GM23248 (cell line): ENCODE results near the gene FAM163B. TPM values are rescaled to one million over a fixed set of nuclear protein-coding genes. Genes with fewer than 3 reads are reported as not detected.

Experiments
- DNase-seq: peaks from one replicate; pipeline ENCODE4 v3.0.0-alpha.2; 2015
- H2AFZ ChIP-seq: fragments of 200-600 bp; sonication (generic); 2 replicates; pipeline ENCODE4 v1.6.1; 2016; ENCODE audit warnings: antibody characterized with exemption
- H3F3A ChIP-seq: fragments of 200-600 bp; sonication (generic); 2 replicates; pipeline ENCODE4 v1.6.1; 2016; ENCODE audit warnings: mild to moderate bottlenecking, antibody characterized with exemption, mixed run types; ENCODE audit not compliant: insufficient read depth
- H3K27ac ChIP-seq: fragments of 200-600 bp; sonication (generic); 2 replicates; pipeline ENCODE4 v1.5.1; 2016; ENCODE audit warnings: mild to moderate bottlenecking
- H3K27me3 ChIP-seq: fragments of 200-600 bp; sonication (generic); replicated peaks from 2 replicates; pipeline ENCODE4 v1.6.1; 2016; ENCODE audit warnings: mild to moderate bottlenecking; ENCODE audit not compliant: insufficient read depth
- H3K36me3 ChIP-seq: fragments of 200-600 bp; sonication (generic); 2 replicates; pipeline ENCODE4 v1.6.1; 2016; ENCODE audit warnings: low read depth, mild to moderate bottlenecking
- H3K4me1 ChIP-seq: fragments of 200-600 bp; sonication (generic); 2 replicates; pipeline ENCODE4 v1.6.1; 2016; ENCODE audit warnings: mild to moderate bottlenecking; ENCODE audit not compliant: insufficient read depth
- H3K4me2 ChIP-seq: fragments of 200-600 bp; sonication (generic); one replicate; pipeline ENCODE4 v1.6.1; 2016; ENCODE audit warnings: mild to moderate bottlenecking; ENCODE audit not compliant: unreplicated experiment
- H3K4me3 ChIP-seq: fragments of 200-600 bp; sonication (generic); 2 replicates; pipeline ENCODE4 v1.5.1; 2016; ENCODE audit warnings: mild to moderate bottlenecking
- H3K79me2 ChIP-seq: fragments of 200-600 bp; sonication (generic); 2 replicates; pipeline ENCODE4 v1.6.1; 2016; ENCODE audit warnings: mild to moderate bottlenecking; ENCODE audit not compliant: insufficient read depth
- H3K9ac ChIP-seq: fragments of 200-600 bp; sonication (generic); 2 replicates; pipeline ENCODE4 v1.6.1; 2016; ENCODE audit warnings: mild to moderate bottlenecking
- H3K9me2 ChIP-seq: fragments of 200-600 bp; sonication (generic); 2 replicates; pipeline ENCODE4 v1.6.1; 2016; ENCODE audit warnings: mixed run types, mild to moderate bottlenecking, moderate library complexity; ENCODE audit not compliant: insufficient read depth
- H3K9me3 ChIP-seq: fragments of 200-600 bp; sonication (generic); one replicate; pipeline ENCODE4 v1.6.1; 2017; ENCODE audit warnings: low read depth
- H4K20me1 ChIP-seq: fragments of 200-600 bp; sonication (generic); 2 replicates; pipeline ENCODE4 v1.6.0; 2016; ENCODE audit not compliant: insufficient read depth
- EZH2 ChIP-seq: fragments of 200-600 bp; sonication (generic); IDR thresholded peaks from 2 replicates; pipeline ENCODE4 v1.6.1; 2018; ENCODE audit warnings: antibody characterized with exemption, mild to moderate bottlenecking; ENCODE audit not compliant: insufficient read depth, poor library complexity, severe bottlenecking
- EZH2phosphoT487 ChIP-seq: fragments of 200-600 bp; sonication (generic); IDR thresholded peaks from 2 replicates; pipeline ENCODE4 v1.6.1; 2018; ENCODE audit warnings: antibody characterized with exemption, moderate library complexity, mild to moderate bottlenecking, low read depth; ENCODE audit not compliant: insufficient read depth
- WGBS, 2 experiments: methylation state at CpG; one replicate each; pipeline ENCODE4 v1.1.6; 2015 to 2017; ENCODE audit warnings: low lambda C conversion rate in 2 of 2, low coverage in 1 of 2; ENCODE audit errors: missing lambda C conversion rate in 2 of 2; 5-methylcytosine and 5-hydroxymethylcytosine counted together
- in situ Hi-C: fragments of 300-500 bp; cut with MboI; formaldehyde crosslinking; loops from 2 replicates; pipeline ENCODE4 v1.15.0; 2020
- polyA plus RNA-seq: library from polyadenylated mRNA; unstranded; fragments of >200 nt; fragmentation: Nextera tagmentation; extraction: Ambion mirVana; gene quantifications from 2 replicates; pipeline ENCODE4 v1.2.1, GENCODE V29; 2016
- total RNA-seq: library from RNA; depleted of rRNA; stranded (reverse); fragments of >200 nt; shearing (Covaris generic); gene quantifications from 2 replicates; pipeline ENCODE4 v1.2.3, GENCODE V29; 2014

FAM163B gene
- total and polyA plus RNA-seq, 2 experiments from 2014 or later, result not detected

DNA sequence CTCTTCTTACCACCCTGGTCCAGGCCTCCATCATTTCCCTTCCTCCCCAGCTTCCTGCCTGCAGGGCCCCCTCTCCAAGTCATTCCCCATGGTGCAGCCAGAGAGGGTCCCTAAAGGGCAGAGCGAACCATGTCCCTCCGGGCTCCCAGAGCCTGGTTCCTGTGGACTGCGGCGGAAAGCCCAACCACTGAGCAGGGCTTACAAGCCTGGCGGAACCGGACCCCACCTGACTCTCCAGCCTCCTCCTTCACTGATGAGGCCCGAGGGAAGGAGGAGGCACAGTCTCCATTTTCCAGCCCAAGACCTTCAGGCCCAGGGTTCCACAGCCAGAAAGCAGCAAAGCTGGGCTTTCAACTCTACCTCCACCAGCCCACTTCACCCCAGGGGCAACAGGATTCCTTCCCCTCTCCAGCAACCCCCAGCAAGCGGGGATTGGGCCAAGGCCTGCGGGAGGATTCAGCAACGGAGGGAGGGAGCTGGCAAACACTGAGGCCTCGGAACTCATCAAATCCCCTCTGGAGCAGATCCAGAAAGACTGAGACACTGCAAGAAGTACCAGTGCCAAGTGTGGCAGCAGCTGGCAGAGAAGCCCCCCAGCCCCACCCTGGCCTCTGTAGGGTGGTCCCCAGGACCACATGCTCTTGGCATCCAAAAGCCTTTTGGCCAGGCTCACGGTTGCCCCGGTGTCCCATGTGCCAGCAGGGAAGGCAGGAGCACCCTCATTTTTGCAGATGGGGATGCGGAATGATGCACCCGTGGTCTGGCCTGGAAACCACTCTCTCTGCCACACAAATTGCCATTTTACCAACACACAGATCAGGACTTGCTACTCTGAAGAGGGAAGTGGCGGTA lies 3.1 kb downstream of the FAM163B start:
- Histone ChIP-seq H4K20me1 (no peaks in the 10 kb centered on the region), H3K9me3 (no peaks in the 10 kb centered on the region), H3K9ac (no peak overlapping the region), H3K4me2 (no peak overlapping the region), H3K27me3 (peaks cover 72% of the 10 kb centered on the region), H3K79me2 (no peaks in the 10 kb centered on the region), H3K4me3 (no peak overlapping the region), H2AFZ (no peak overlapping the region), H3F3A (no peaks in the 10 kb centered on the region), H3K36me3 (no peaks in the 10 kb centered on the region), H3K27ac (no peak overlapping the region), H3K4me1 (no peaks in the 10 kb centered on the region), H3K9me2 (no peaks in the 10 kb centered on the region)
- TF ChIP-seq EZH2 (no peak), EZH2phosphoT487 (no peak)
- in situ Hi-C loops, result no loop called here
- WGBS, 2 experiments, result 43 to 46% methylated on average over 15 to 16 of the region's 16 CpGs
- no peak for DNase-seq

- no peaks in the 10 kb centered on the region for H4K20me1 ChIP-seq
- DNase-seq, result no peak
- peaks cover 68% of the 10 kb centered on the region for H3K27me3 ChIP-seq
- no peaks in the 10 kb centered on the region for H3K4me1 ChIP-seq
- H3K4me3 ChIP-seq, result no peak overlapping the region
- in situ Hi-C loops, result no loop called here
- no peaks in the 10 kb centered on the region for H3K9me3 ChIP-seq
- WGBS, 2 experiments, result 52 to 59% methylated on average over 17 of the region's 17 CpGs
- H3K4me2 ChIP-seq, result no peak overlapping the region
- no peaks in the 10 kb centered on the region for H3F3A ChIP-seq
- H2AFZ ChIP-seq, result no peak overlapping the region
- H3K9ac ChIP-seq, result no peak overlapping the region
- TF ChIP-seq EZH2phosphoT487 (no peak), EZH2 (no peak)
- no peaks in the 10 kb centered on the region for H3K36me3 ChIP-seq
- no peak overlapping the region for H3K27ac ChIP-seq
- H3K9me2 ChIP-seq, result no peaks in the 10 kb centered on the region
- H3K79me2 ChIP-seq, result no peaks in the 10 kb centered on the region
Observed at GRCh38 chr9:133605446-133605845, 3.7 kb downstream of the FAM163B start.

- H2AFZ ChIP-seq, result no peak overlapping the region
- H4K20me1 ChIP-seq, result no peaks in the 10 kb centered on the region
- no peak for DNase-seq
- H3K9me3 ChIP-seq, result no peaks in the 10 kb centered on the region
- TF ChIP-seq EZH2phosphoT487, result no peak
- TF ChIP-seq EZH2, result no peak
- H3K9ac ChIP-seq, result no peak overlapping the region
- H3K4me2 ChIP-seq, result no peak overlapping the region
- in situ Hi-C loops, result no loop called here
- H3K27ac ChIP-seq, result no peak overlapping the region
- no peaks in the 10 kb centered on the region for H3K9me2 ChIP-seq
- 2 to 3% methylated on average over 14 of the region's 14 CpGs for WGBS, 2 experiments
- no peaks in the 10 kb centered on the region for H3K79me2 ChIP-seq
- H3K4me3 ChIP-seq, result no peak overlapping the region
- no peaks in the 10 kb centered on the region for H3K4me1 ChIP-seq
- no peaks in the 10 kb centered on the region for H3F3A ChIP-seq
- H3K27me3 ChIP-seq, result peaks cover 67% of the 10 kb centered on the region
- H3K36me3 ChIP-seq, result no peaks in the 10 kb centered on the region
Observed at GRCh38 chr9:133604856-133605255, 4.3 kb downstream of the FAM163B start.

DNA sequence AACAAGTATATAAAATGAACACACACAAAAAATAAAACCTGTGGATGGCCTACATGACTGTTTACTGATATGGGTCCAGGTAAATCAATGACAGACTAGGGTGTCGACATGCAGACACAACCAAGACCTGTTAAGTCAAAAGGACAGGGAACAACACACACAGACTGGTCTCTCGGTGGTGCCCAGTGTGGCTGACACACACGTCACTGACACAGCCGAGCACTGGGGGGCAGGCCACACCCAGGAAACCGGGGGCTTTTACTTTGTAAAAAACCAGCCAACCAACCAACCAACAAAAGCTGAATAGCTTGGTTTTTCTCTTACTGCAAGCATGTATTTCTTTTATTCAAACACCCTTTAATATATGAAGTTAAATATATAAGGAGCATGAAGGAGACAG lies 5.0 kb downstream of the FAM163B start:
- 40 to 44% methylated on average over 5 of the region's 5 CpGs for WGBS, 2 experiments
- no peak overlapping the region for H3K27ac ChIP-seq
- H3K27me3 ChIP-seq, result peaks cover 62% of the 10 kb centered on the region

More for the DNA sequence above, 5.0 kb downstream of the FAM163B start:
- no peaks in the 10 kb centered on the region for H3F3A ChIP-seq
- no peaks in the 10 kb centered on the region for H3K9me2 ChIP-seq
- H3K4me1 ChIP-seq, result no peaks in the 10 kb centered on the region
- H3K79me2 ChIP-seq, result no peaks in the 10 kb centered on the region
- H2AFZ ChIP-seq, result no peak overlapping the region
- in situ Hi-C loops, result no loop called here
- DNase-seq, result no peak
- no peaks in the 10 kb centered on the region for H3K36me3 ChIP-seq
- H3K4me3 ChIP-seq, result no peak overlapping the region
- TF ChIP-seq EZH2phosphoT487 (no peak), EZH2 (no peak)
- no peaks in the 10 kb centered on the region for H4K20me1 ChIP-seq
- no peaks in the 10 kb centered on the region for H3K9me3 ChIP-seq
- no peak overlapping the region for H3K4me2 ChIP-seq
- no peak overlapping the region for H3K9ac ChIP-seq
